H1 (cell line): ENCODE measurements around the gene EIF4EBP3.

Experiments
- BRCA1 ChIP-seq: IDR thresholded peaks from 2 replicates; pipeline ENCODE4 v1.6.1; 2012; ENCODE audit warnings: low read depth, low read length, improper control_type of control experiment
- CHD7 ChIP-seq: fragments of 300-600 bp; sonication (generic); IDR thresholded peaks from 2 replicates; pipeline ENCODE4 v1.7.1; 2012; ENCODE audit warnings: low read length, moderate library complexity, mild to moderate bottlenecking, inconsistent platforms; ENCODE audit not compliant: insufficient replicate concordance
- CTCF ChIP-seq, 3 experiments: IDR thresholded peaks; 1 replicate in 2 of 3; 2 replicates in 1 of 3; pipeline versions ENCODE4 v1.5.1 to v1.6.1; 2011; ENCODE audit warnings: low read length in 3 of 3, mild to moderate bottlenecking in 3 of 3, inconsistent platforms in 2 of 3, low read depth in 1 of 3, moderate library complexity in 1 of 3; ENCODE audit not compliant: insufficient read depth in 1 of 3; ENCODE audit errors: control extremely low read depth in 1 of 3
- JUN ChIP-seq: IDR thresholded peaks from 2 replicates; pipeline ENCODE4 v1.6.1; 2011; ENCODE audit warnings: low read depth, mild to moderate bottlenecking, improper control_type of control experiment, low read length
- TAF1 ChIP-seq: IDR thresholded peaks from 2 replicates; pipeline ENCODE4 v1.6.1; 2011; ENCODE audit warnings: mild to moderate bottlenecking, low read depth, low read length

- no peak for TF ChIP-seq TAF1
- TF ChIP-seq CTCF (IDR thresholded peaks at IDR 0.05; ENCODE audit: control extremely low read depth in 1 of 3, insufficient read depth in 1 of 3, low read depth in 1 of 3, low read length in 3 of 3), result no peak
- TF ChIP-seq JUN, result no peak
- no peak for TF ChIP-seq CHD7
- no peak for TF ChIP-seq BRCA1
Measured at GRCh38 chr5:140598836-140599235, 51.4 kb downstream of the EIF4EBP3 start.
